WTC11 (cell line): ENCODE data around the gene WDR46. TPM values are rescaled to one million over a fixed set of nuclear protein-coding genes. Genes with fewer than 3 reads are reported as not detected.

Experiments
- ATAC-seq: fragments of 200-7000 bp; cut with Tn5 transposase; 2 replicates; pipeline ENCODE4 v1.10.0; 2021; ENCODE audit warnings: mild to moderate bottlenecking, moderate library complexity
- CTCF ChIA-PET: fragments of 300-600 bp; sonication (Branson Sonifier 250); formaldehyde crosslinking; loops from one replicate; lab custom pipeline; 2021; ENCODE audit warnings: antibody characterized with exemption; lab: Charles Lee
- POLR2A ChIA-PET: fragments of 350-600 bp; sonication (Branson Sonifier 250); formaldehyde crosslinking; loops from one replicate; lab custom pipeline; 2021; ENCODE audit warnings: antibody characterized with exemption; lab: Charles Lee
- DNase-seq: peaks from one replicate; pipeline ENCODE4 v3.0.0; 2021; ENCODE audit warnings: low spot score
- H3K27ac Mint-ChIP-seq: 2 replicates; pipeline ENCODE4 v1.8.0; 2021; ENCODE audit warnings: mixed read lengths
- H3K27me3 Mint-ChIP-seq: 2 replicates; pipeline ENCODE4 v1.8.0; 2021; ENCODE audit warnings: low read depth, mild to moderate bottlenecking, moderate library complexity, mixed read lengths
- H3K36me3 Mint-ChIP-seq: 2 replicates; pipeline ENCODE4 v1.8.0; 2021; ENCODE audit warnings: mixed read lengths
- H3K4me1 Mint-ChIP-seq: 2 replicates; pipeline ENCODE4 v1.8.0; 2022; ENCODE audit warnings: mixed read lengths
- H3K4me3 Mint-ChIP-seq: 2 replicates; pipeline ENCODE4 v1.8.0; 2021; ENCODE audit warnings: mild to moderate bottlenecking, moderate library complexity, mixed read lengths
- H3K9me3 Mint-ChIP-seq: 2 replicates; pipeline ENCODE4 v1.8.0; 2021; ENCODE audit warnings: mixed read lengths
- ARID4B ChIP-seq: sonication (generic); formaldehyde crosslinking; IDR thresholded peaks from 2 replicates; pipeline ENCODE4 v1.8.0; 2023; ENCODE audit warnings: missing genetic modification reagents, mild to moderate bottlenecking, borderline replicate concordance
- HMGXB4 ChIP-seq: sonication (generic); formaldehyde crosslinking; IDR thresholded peaks from 2 replicates; pipeline ENCODE4 v1.8.1; 2023; ENCODE audit warnings: mild to moderate bottlenecking, moderate library complexity, missing genetic modification reagents
- JAZF1 ChIP-seq: fragments of 250-450 bp; sonication (Bioruptor Pico); IDR thresholded peaks from 2 replicates; pipeline ENCODE4 v1.9.0; 2021; ENCODE audit warnings: moderate library complexity, mild to moderate bottlenecking, inconsistent platforms
- MXD4 ChIP-seq: fragments of 250-450 bp; sonication (Bioruptor Pico); IDR thresholded peaks from 2 replicates; pipeline ENCODE4 v1.8.0; 2021; ENCODE audit warnings: mild to moderate bottlenecking, moderate library complexity, borderline replicate concordance
- MYBL2 ChIP-seq: sonication (generic); formaldehyde crosslinking; IDR thresholded peaks from 2 replicates; pipeline ENCODE4 v1.8.1; 2023; ENCODE audit warnings: mild to moderate bottlenecking, moderate library complexity, missing genetic modification reagents
- NR2C2 ChIP-seq: sonication (generic); formaldehyde crosslinking; IDR thresholded peaks from 2 replicates; pipeline ENCODE4 v1.8.0; 2022; ENCODE audit warnings: mild to moderate bottlenecking, missing genetic modification reagents
- SP1 ChIP-seq: sonication (generic); formaldehyde crosslinking; conservative IDR thresholded peaks from 2 replicates; pipeline ENCODE4 v1.8.1; 2022; ENCODE audit warnings: missing genetic modification reagents
- total RNA-seq: library from RNA; stranded (reverse); gene quantifications from 3 replicates; pipeline ENCODE4 v1.2.3, GENCODE V29; 2021

WDR46 gene
- total RNA-seq, 1 experiment from 2014 or later = 94.5 TPM

- no peak for TF ChIP-seq NR2C2 (CRISPR knock-in tag)
- TF ChIP-seq HMGXB4 (CRISPR knock-in tag) = no peak
- DNase-seq (no peak), ATAC-seq (no peak)
- POLR2A ChIA-PET = interaction anchor here (1.0 to 1.9 kb wide), 3 partner anchors 28 to 133 kb away, joined by 3 to 8 read pairs (median 6); no protein-coding TSS in a partner anchor
- H3K27ac Mint-ChIP-seq = peak overlapping the region; percentile 91
- H3K36me3 Mint-ChIP-seq = peaks cover 21% of the 10 kb centered on the region
- H3K4me3 Mint-ChIP-seq = peak overlapping the region; percentile 71
- H3K9me3 Mint-ChIP-seq = no peaks in the 10 kb centered on the region
- CTCF ChIA-PET = interaction anchor here (0.9 to 2.5 kb wide), 11 partner anchors 17 to 1168 kb away, joined by 3 to 16 read pairs (median 5); partner anchors contain the start of genes B3GALT4, CUTA, PFDN6 and RPS18
- H3K27me3 Mint-ChIP-seq = no peaks in the 10 kb centered on the region; the same call in 1 of the 2 replicates
- H3K4me1 Mint-ChIP-seq = peaks cover 65% of the 10 kb centered on the region
Measured at GRCh38 chr6:33316603-33317418, 27.8 kb upstream of the WDR46 start.

- CTCF ChIA-PET = no interaction called here
- POLR2A ChIA-PET = no interaction called here
Measured at GRCh38 chr6:33315793-33316602, 27.0 kb upstream of the WDR46 start.

More at GRCh38 chr6:33315793-33316602, 27.0 kb upstream of the WDR46 start:
- TF ChIP-seq MXD4 (CRISPR knock-in tag) (no peak), SP1 (CRISPR knock-in tag) (no peak), HMGXB4 (CRISPR knock-in tag) (no peak), ARID4B (CRISPR knock-in tag) (no peak), JAZF1 (CRISPR knock-in tag) (no peak), MYBL2 (CRISPR knock-in tag) (no peak)
- DNase-seq (no peak), ATAC-seq (no peak)
- H3K27ac Mint-ChIP-seq = peak overlapping the region; percentile 63
- peaks cover 21% of the 10 kb centered on the region for H3K36me3 Mint-ChIP-seq
- H3K9me3 Mint-ChIP-seq = no peaks in the 10 kb centered on the region
- H3K27me3 Mint-ChIP-seq = no peaks in the 10 kb centered on the region; the same call in 1 of the 2 replicates
- peaks cover 61% of the 10 kb centered on the region for H3K4me1 Mint-ChIP-seq
- peak overlapping the region; percentile 93 for H3K4me3 Mint-ChIP-seq
